ENCODE results near the gene CD74.

The CD74 gene

DNA sequence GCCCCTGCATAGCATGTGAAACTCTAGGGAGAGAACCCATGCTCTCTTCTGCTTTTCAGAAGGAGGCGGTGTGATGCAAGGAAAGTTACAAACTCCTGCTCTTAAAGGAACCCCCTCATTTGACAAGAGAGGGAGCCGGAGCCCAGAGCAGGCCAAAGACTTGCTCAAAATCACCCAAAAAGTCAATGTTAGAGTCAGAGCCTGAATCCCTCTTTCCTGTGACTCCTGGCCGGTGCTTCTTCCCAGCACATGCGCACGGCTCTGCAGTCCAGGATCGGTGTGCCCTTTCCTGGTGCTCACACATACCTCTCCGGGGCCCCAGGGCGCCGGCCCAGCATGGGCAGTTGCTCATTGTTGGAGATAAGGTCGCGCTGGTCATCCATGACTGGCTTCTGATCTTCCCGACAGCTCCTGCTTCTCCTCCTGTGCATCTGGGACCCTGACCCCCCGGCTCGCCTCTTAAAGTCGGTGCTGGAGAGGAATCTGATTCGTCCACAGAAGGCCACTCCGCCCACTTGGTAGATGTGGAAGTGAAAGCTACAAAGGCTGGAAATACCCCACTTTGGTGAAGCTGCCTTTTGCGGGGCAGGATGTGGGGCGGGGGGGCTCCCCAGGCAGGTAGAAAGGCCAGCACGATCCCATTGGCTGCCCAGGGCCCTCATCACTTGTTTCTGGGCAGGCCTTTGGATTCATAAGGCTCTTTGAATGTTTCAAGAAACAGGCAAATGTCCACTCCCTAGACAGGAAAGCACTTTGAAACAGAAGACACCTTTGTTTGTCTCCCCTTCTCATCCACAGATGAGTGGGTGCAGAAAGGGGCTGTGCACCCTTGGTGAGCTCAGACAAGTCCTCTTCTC lies at the start of gene CD74:
CD74 (minus strand) TSS at position 592 of the 857 bp plus-strand sequence; CDS start at position 431, 161 bp downstream.
- DNase-seq (ENCODE audit: extremely low read depth, insufficient read length), result peak; percentile 94
- H3K27me3 ChIP-seq (replicated peaks; ENCODE audit: control insufficient read depth, insufficient read depth, low read length), result no peaks in the 10 kb centered on the region
- H3K4me3 ChIP-seq (replicated peaks; ENCODE audit: low read depth, low read length), result peak within 1 kb of the TSS; percentile 97
- H3K36me3 ChIP-seq (ENCODE audit: control insufficient read depth, insufficient read depth, low read length), result peaks cover 19% of the 10 kb centered on the region
- TF ChIP-seq, protein P1, sequence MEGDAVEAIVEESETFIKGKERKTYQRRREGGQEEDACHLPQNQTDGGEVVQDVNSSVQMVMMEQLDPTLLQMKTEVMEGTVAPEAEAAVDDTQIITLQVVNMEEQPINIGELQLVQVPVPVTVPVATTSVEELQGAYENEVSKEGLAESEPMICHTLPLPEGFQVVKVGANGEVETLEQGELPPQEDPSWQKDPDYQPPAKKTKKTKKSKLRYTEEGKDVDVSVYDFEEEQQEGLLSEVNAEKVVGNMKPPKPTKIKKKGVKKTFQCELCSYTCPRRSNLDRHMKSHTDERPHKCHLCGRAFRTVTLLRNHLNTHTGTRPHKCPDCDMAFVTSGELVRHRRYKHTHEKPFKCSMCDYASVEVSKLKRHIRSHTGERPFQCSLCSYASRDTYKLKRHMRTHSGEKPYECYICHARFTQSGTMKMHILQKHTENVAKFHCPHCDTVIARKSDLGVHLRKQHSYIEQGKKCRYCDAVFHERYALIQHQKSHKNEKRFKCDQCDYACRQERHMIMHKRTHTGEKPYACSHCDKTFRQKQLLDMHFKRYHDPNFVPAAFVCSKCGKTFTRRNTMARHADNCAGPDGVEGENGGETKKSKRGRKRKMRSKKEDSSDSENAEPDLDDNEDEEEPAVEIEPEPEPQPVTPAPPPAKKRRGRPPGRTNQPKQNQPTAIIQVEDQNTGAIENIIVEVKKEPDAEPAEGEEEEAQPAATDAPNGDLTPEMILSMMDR (IDR thresholded peaks at IDR 0.05; ENCODE audit: insufficient read depth, low read length, poor library complexity, severe bottlenecking), result no peak

DNA sequence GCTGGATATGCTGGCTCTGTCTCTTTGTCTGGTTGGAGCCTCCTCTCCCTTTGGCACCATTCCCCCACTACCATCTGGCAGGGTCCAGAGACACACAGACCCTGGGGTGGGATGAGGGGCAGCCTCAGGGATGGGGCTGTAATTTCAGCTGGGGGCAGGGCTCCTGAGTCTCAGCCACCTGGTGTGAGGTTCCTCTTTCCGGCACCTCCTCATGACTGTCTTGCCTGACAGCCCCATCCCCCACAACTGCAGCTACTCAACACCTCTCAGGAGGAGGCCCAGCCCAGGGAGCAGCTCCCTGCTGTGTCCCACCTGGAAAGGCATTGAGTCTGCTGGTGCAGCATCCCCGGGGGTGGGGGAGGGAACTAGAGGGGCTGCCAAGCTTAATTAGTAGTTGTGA lies 48.5 kb upstream of the CD74 start:
- H3K4me3 ChIP-seq (replicated peaks; ENCODE audit: low read depth, low read length), result no peak overlapping the region
- DNase-seq (ENCODE audit: extremely low read depth, insufficient read length), result peak; percentile 75
- H3K36me3 ChIP-seq (ENCODE audit: control insufficient read depth, insufficient read depth, low read length), result no peaks in the 10 kb centered on the region
- TF ChIP-seq, protein P1 (IDR thresholded peaks at IDR 0.05; ENCODE audit: insufficient read depth, low read length, poor library complexity, severe bottlenecking), result no peak
- H3K27me3 ChIP-seq (replicated peaks; ENCODE audit: control insufficient read depth, insufficient read depth, low read length), result no peaks in the 10 kb centered on the region

DNA sequence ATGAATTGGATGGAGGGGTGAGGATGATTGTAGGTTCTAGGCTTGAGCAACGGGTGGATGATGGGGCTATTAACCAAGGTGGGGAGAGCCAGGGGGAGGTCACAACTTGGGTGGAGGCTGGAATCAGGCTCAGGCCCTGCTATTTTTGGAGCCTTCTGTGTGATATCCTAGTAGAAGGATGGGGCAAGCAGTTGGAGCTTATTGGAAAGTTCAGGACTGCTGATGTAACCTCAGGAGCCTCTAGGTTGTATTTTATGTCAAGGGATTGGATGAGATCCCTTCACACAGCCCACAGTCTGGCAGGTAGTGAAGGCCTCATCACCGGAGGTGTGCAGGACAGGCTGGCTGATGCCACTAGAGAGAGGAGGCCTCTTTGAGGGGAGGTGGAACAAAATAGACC lies 48.1 kb upstream of the CD74 start:
- H3K4me3 ChIP-seq (replicated peaks; ENCODE audit: low read depth, low read length), result no peak overlapping the region

DNA sequence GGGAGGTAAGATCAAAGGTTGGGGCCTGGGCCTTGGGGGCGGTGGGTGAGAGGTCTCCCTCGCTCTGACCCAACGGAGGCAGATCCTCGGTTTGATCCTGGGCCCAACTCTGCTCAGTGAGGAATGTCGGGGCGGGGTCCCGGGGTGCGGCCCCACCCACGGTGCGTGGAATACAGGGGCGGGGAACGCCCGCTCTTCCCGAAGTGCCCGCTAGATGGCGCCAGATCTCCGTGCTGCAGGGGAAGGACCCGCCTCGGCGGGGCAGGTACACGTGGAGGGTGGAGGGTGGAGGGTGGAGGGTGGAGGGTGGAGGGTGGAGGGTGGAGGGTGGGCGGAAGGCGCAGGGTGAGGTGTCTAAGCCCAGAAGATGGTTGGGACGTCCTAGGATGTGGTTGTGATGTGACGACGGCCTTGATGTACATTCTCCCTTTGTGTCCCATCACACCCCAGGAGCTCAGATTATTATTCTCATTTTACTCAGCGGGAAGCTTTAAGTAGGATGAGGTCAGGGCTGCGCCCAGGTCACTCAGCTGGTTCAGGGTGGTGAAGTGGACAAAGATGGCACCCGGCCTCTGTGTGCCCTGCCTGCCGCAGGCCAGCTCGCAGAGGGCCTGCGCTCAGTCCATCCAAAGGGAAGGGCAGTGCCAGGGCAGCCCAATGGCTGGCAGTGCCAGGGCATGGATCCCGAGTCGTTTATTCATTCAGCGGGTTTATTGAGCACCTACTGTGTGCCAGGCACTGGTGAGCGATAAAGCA lies 46.3 kb upstream of the CD74 start:
- DNase-seq (ENCODE audit: extremely low read depth, insufficient read length), result peak; percentile 78
- Histone ChIP-seq H3K27me3 (replicated peaks; ENCODE audit: control insufficient read depth, insufficient read depth, low read length) (no peaks in the 10 kb centered on the region), H3K36me3 (ENCODE audit: control insufficient read depth, insufficient read depth, low read length) (no peaks in the 10 kb centered on the region), H3K4me3 (replicated peaks; ENCODE audit: low read depth, low read length) (peak overlapping the region; percentile 20)
- TF ChIP-seq, protein P1 (IDR thresholded peaks at IDR 0.05; ENCODE audit: insufficient read depth, low read length, poor library complexity, severe bottlenecking), result peak; percentile 79

More for the DNA sequence above, 48.1 kb upstream of the CD74 start:
- TF ChIP-seq, protein P1 (IDR thresholded peaks at IDR 0.05; ENCODE audit: insufficient read depth, low read length, poor library complexity, severe bottlenecking), result no peak
- DNase-seq (ENCODE audit: extremely low read depth, insufficient read length), result no peak
- Histone ChIP-seq H3K27me3 (replicated peaks; ENCODE audit: control insufficient read depth, insufficient read depth, low read length) (no peaks in the 10 kb centered on the region), H3K36me3 (ENCODE audit: control insufficient read depth, insufficient read depth, low read length) (no peaks in the 10 kb centered on the region)

DNA sequence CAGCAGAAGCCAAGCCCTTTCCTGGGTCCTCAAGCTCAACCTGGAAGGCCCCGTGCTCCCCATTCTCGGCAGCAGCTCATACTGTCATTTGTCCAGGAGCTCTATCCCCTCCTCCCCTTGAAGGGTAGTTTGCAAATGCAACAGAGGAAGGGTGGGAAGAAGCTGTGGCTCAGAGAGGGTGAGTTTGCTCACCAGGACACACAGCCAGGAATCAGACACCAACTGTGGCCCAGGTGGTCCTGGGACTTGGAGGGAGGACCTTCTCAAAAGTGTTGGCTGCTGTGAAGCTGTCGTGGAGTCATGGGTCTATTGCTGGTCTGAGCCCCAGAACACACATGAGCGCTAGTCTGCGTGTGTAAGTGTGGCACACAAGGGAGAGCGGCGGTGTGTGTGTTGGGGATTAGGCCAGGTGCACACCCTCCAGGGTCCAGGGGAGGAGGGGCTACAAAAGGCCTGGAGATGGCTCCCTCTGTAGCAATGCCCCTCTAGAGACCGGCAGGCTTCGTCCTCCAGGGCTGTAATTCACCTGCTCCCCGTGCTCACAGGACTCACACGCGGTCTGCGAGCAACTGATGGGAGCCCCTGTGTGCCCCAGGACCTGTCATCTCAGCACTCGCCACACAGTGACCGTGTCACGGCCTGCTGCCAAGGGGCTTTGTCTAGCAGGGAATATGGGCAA lies 45.0 kb upstream of the CD74 start:
- no peak for DNase-seq (ENCODE audit: extremely low read depth, insufficient read length)
- TF ChIP-seq, protein P1 (IDR thresholded peaks at IDR 0.05; ENCODE audit: insufficient read depth, low read length, poor library complexity, severe bottlenecking), result no peak
- H3K27me3 ChIP-seq (replicated peaks; ENCODE audit: control insufficient read depth, insufficient read depth, low read length), result no peaks in the 10 kb centered on the region
- no peaks in the 10 kb centered on the region for H3K36me3 ChIP-seq (ENCODE audit: control insufficient read depth, insufficient read depth, low read length)
- no peak overlapping the region for H3K4me3 ChIP-seq (replicated peaks; ENCODE audit: low read depth, low read length)
